HepG2 (cell line): ENCODE data around the gene PUS1. TPM values are rescaled to one million over a fixed set of nuclear protein-coding genes. Genes with fewer than 3 reads are reported as not detected.

Experiments
- ATAC-seq: fragments of 200-7000 bp; cut with Tn5 transposase; 3 replicates; pipeline ENCODE4 v1.9.1; 2020; ENCODE audit warnings: mild to moderate bottlenecking, moderate library complexity
- BruUV-seq: library from RNA; stranded (reverse); fragments of 400-500 nt; replicated peaks from 2 replicates; lab custom pipeline; 2021; lab: Mats Ljungman, UMichigan
- CTCF ChIA-PET: fragments of 300-600 bp; formaldehyde crosslinking; extraction: SDS; loops from one replicate; lab custom pipeline; 2021; ENCODE audit warnings: low total read pairs, inconsistent platforms, low intra/inter-chr PET ratio; lab: Yijun Ruan, JAX
- POLR2A ChIA-PET: fragments of 350-600 bp; sonication (Branson Sonifier 250); formaldehyde crosslinking; loops from one replicate; lab custom pipeline; 2020; ENCODE audit warnings: antibody characterized with exemption, inconsistent platforms; lab: Yijun Ruan, JAX
- DNase-seq: peaks from one replicate; pipeline ENCODE4 v3.0.0-alpha.2; 2015; ENCODE audit warnings: low spot score
- FAIRE-seq: peaks from 3 replicates; lab custom pipeline; 2011; peaks lifted over from hg19 to GRCh38; lab: Jason Lieb, UNC
- H2AFZ ChIP-seq: one replicate; pipeline ENCODE4 v1.6.1; 2011; ENCODE audit warnings: low read length, inconsistent platforms
- H3K27ac ChIP-seq: fragments of 300-600 bp; 3 replicates; pipeline ENCODE4 v1.8.0; 2011; ENCODE audit warnings: mixed run types, mild to moderate bottlenecking, mixed read lengths, low read length, inconsistent platforms; ENCODE audit not compliant: insufficient read depth; ENCODE audit errors: extremely low read length
- H3K27me3 ChIP-seq, 2 experiments: fragments of 200-600 bp in 1 of 2; 2 replicates in 1 of 2; 3 replicates in 1 of 2; pipeline versions ENCODE4 v1.6.0 to v1.8.0; 2011; ENCODE audit warnings: low read length in 2 of 2, mild to moderate bottlenecking in 2 of 2, moderate library complexity in 2 of 2, inconsistent platforms in 1 of 2; ENCODE audit not compliant: insufficient read depth in 2 of 2, control insufficient read depth in 1 of 2
- H3K36me3 ChIP-seq, 2 experiments: fragments of 200-600 bp in 1 of 2; replicated peaks in 1 of 2; 2 replicates in 1 of 2; 3 replicates in 1 of 2; pipeline versions ENCODE4 v1.5.1 to v1.8.0; 2011; ENCODE audit warnings: low read length in 2 of 2, inconsistent platforms in 1 of 2; ENCODE audit not compliant: insufficient read depth in 2 of 2, control insufficient read depth in 1 of 2
- H3K4me1 ChIP-seq: 2 replicates; pipeline ENCODE4 v1.5.1; 2012; ENCODE audit warnings: low read length, inconsistent platforms; ENCODE audit not compliant: insufficient read depth
- H3K4me2 ChIP-seq: 2 replicates; pipeline ENCODE4 v1.6.0; 2011; ENCODE audit warnings: low read depth, low read length, inconsistent platforms
- H3K4me3 ChIP-seq, 3 experiments: fragments of 200-600 bp in 1 of 3; sonication (generic), shearing (Covaris generic) in 1 of 3; replicated peaks in 1 of 3; 2 replicates each; pipeline ENCODE4 v1.5.1; 2011 to 2016; ENCODE audit warnings: low read length in 3 of 3, inconsistent platforms in 2 of 3, low read depth in 2 of 3, mild to moderate bottlenecking in 2 of 3, control low read depth in 1 of 3, mixed read lengths in 1 of 3; ENCODE audit not compliant: insufficient read depth in 1 of 3
- H3K79me2 ChIP-seq: one replicate; pipeline ENCODE4 v1.6.1; 2011; ENCODE audit warnings: low read length, inconsistent platforms; ENCODE audit not compliant: insufficient read depth
- H3K9ac ChIP-seq: 2 replicates; pipeline ENCODE4 v1.6.0; 2011; ENCODE audit warnings: mild to moderate bottlenecking, low read depth, low read length, inconsistent platforms; ENCODE audit not compliant: insufficient read depth
- H3K9me3 ChIP-seq: 2 replicates; pipeline ENCODE4 v1.5.1; 2012; ENCODE audit warnings: mild to moderate bottlenecking, low read length
- H4K20me1 ChIP-seq: 2 replicates; pipeline ENCODE4 v1.6.0; 2011; ENCODE audit warnings: inconsistent platforms, mild to moderate bottlenecking, low read length, moderate library complexity; ENCODE audit not compliant: insufficient read depth
- AKAP8 ChIP-seq: sonication (generic); formaldehyde crosslinking; IDR thresholded peaks from 2 replicates; pipeline ENCODE4 v1.5.1; 2020; ENCODE audit warnings: mild to moderate bottlenecking, missing genetic modification reagents
- CC2D1A ChIP-seq: sonication (generic); formaldehyde crosslinking; IDR thresholded peaks from 2 replicates; pipeline ENCODE4 v1.8.1; 2023; ENCODE audit warnings: mild to moderate bottlenecking, missing genetic modification reagents
- GLMP ChIP-seq: sonication (generic); formaldehyde crosslinking; IDR thresholded peaks from 2 replicates; pipeline ENCODE4 v1.9.0; 2021; ENCODE audit warnings: missing genetic modification reagents, mild to moderate bottlenecking, borderline replicate concordance
- IRF1 ChIP-seq: sonication (generic); formaldehyde crosslinking; IDR thresholded peaks from 2 replicates; pipeline ENCODE4 v1.4.0; 2020; ENCODE audit warnings: low read depth, mild to moderate bottlenecking, missing genetic modification reagents
- ISX ChIP-seq: sonication (generic); formaldehyde crosslinking; conservative IDR thresholded peaks from 2 replicates; pipeline ENCODE4 v1.5.0; 2020; ENCODE audit warnings: missing genetic modification reagents
- MED13 ChIP-seq: sonication (generic); formaldehyde crosslinking; IDR thresholded peaks from 2 replicates; pipeline ENCODE4 v1.5.0; 2020; ENCODE audit warnings: missing genetic modification reagents
- NCOA2 ChIP-seq: sonication (generic); formaldehyde crosslinking; IDR thresholded peaks from 2 replicates; pipeline ENCODE4 v1.8.0; 2022; ENCODE audit warnings: inconsistent platforms
- ONECUT2 ChIP-seq: sonication (generic); formaldehyde crosslinking; IDR thresholded peaks from 2 replicates; pipeline ENCODE4 v1.4.0; 2020; ENCODE audit warnings: missing genetic modification reagents
- SMC3 ChIP-seq: IDR thresholded peaks from 2 replicates; pipeline ENCODE4 v1.6.1; 2011; ENCODE audit warnings: low read length, improper control_type of control experiment
- ZBTB21 ChIP-seq: sonication (generic); formaldehyde crosslinking; IDR thresholded peaks from 2 replicates; pipeline ENCODE4 v1.4.0; 2020; ENCODE audit warnings: missing genetic modification reagents
- ZNF20 ChIP-seq: sonication (generic); formaldehyde crosslinking; IDR thresholded peaks from 2 replicates; pipeline ENCODE4 v1.4.0; 2020; ENCODE audit warnings: mild to moderate bottlenecking, moderate library complexity, missing genetic modification reagents
- ZNF597 ChIP-seq: sonication (generic); formaldehyde crosslinking; IDR thresholded peaks from 2 replicates; pipeline ENCODE4 v1.5.0; 2020; ENCODE audit warnings: missing genetic modification reagents
- WGBS: methylation state at CpG from one replicate; pipeline ENCODE4 v1.1.6; 2017; ENCODE audit warnings: low lambda C conversion rate; 5-methylcytosine and 5-hydroxymethylcytosine counted together
- in situ Hi-C: cut with HindIII; loops from 2 replicates; pipeline ENCODE4 v1.10.0; 2017; ENCODE audit warnings: low pct_unique_long_range_greater_than_20kb; ENCODE audit not compliant: extremely low pct_ligation_motif_present
- intact Hi-C: fragments of 100-400 bp; cut with micrococcal nuclease; formaldehyde crosslinking; loops from one replicate; pipeline ENCODE4 v1.10.0; 2022; ENCODE audit not compliant: unreplicated experiment
- polyA plus RNA-seq, 8 experiments: library from polyadenylated mRNA; depleted of rRNA in 3 of 8; stranded (reverse) in 7 of 8; unstranded in 1 of 8; fragments of >200 nt; fragmentation: Illumina TruSeq in 4 of 8; extraction: Trizol in 4 of 8; gene quantifications; 2 replicates each; pipeline versions ENCODE4 v1.2.1 to v1.2.3, GENCODE V29; 2011 to 2016; ENCODE audit warnings: low read depth in 4 of 8, missing spikeins in 1 of 8, mixed read lengths in 1 of 8; ENCODE audit not compliant: insufficient read depth in 1 of 8
- total RNA-seq, 5 experiments: library from RNA; depleted of rRNA; stranded (reverse); fragments of >200 nt; fragmentation: Illumina TruSeq; extraction: Trizol; gene quantifications; 2 replicates each; pipeline ENCODE4 v1.2.3, GENCODE V29; 2016; ENCODE audit warnings: low read depth in 1 of 5
- TF ChIP-seq, protein P1 (sequence below): sonication (generic); formaldehyde crosslinking; conservative IDR thresholded peaks from 2 replicates; pipeline ENCODE4 v1.4.0; 2020; ENCODE audit warnings: mild to moderate bottlenecking, missing genetic modification reagents, moderate library complexity

PUS1 gene
- total and polyA plus RNA-seq, 2 of the 13 experiments (the other 11 are each of a cell fraction or from before 2014, with no cell fraction given): 19.2 to 24.7 TPM

DNA sequence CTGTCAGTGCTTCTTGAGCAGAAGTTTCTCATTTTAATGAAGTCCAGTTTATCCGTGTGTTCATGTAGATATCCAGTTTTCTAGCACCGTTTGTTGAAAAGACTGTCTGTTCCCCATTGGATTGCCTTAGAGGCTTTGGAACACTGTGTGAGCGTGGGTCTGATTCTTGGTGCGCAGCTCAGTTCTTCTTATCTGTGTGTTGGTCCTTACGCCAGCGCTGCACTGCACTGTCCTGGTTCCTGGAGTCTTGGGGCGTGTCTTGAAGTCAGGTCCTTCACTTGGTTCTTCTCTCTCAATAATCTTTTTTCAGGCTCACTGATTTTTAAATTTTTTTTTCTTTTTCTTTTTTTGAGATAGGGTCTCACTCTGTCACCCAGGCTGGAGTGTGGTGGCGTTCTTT, 46.2 kb downstream of the PUS1 start:
- DNase-seq (no peak), ATAC-seq (no peak; the same call in 2 of the 3 replicates), FAIRE-seq (no peak)
- no peak overlapping the region for H3K4me2 ChIP-seq
- no peaks in the 10 kb centered on the region for H4K20me1 ChIP-seq
- H3K9ac ChIP-seq: no peak overlapping the region
- no peak overlapping the region for H2AFZ ChIP-seq
- TF ChIP-seq NCOA2 (CRISPR knock-in tag): no peak
- TF ChIP-seq, protein P1, sequence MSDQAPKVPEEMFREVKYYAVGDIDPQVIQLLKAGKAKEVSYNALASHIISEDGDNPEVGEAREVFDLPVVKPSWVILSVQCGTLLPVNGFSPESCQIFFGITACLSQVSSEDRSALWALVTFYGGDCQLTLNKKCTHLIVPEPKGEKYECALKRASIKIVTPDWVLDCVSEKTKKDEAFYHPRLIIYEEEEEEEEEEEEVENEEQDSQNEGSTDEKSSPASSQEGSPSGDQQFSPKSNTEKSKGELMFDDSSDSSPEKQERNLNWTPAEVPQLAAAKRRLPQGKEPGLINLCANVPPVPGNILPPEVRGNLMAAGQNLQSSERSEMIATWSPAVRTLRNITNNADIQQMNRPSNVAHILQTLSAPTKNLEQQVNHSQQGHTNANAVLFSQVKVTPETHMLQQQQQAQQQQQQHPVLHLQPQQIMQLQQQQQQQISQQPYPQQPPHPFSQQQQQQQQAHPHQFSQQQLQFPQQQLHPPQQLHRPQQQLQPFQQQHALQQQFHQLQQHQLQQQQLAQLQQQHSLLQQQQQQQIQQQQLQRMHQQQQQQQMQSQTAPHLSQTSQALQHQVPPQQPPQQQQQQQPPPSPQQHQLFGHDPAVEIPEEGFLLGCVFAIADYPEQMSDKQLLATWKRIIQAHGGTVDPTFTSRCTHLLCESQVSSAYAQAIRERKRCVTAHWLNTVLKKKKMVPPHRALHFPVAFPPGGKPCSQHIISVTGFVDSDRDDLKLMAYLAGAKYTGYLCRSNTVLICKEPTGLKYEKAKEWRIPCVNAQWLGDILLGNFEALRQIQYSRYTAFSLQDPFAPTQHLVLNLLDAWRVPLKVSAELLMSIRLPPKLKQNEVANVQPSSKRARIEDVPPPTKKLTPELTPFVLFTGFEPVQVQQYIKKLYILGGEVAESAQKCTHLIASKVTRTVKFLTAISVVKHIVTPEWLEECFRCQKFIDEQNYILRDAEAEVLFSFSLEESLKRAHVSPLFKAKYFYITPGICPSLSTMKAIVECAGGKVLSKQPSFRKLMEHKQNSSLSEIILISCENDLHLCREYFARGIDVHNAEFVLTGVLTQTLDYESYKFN (CRISPR knock-in tag): no peak
- peaks cover 28% of the 10 kb centered on the region for H3K79me2 ChIP-seq
- H3K4me3 ChIP-seq: no peak overlapping the region
- BruUV-seq: no TSS peak
- H3K27me3 ChIP-seq: no peaks in the 10 kb centered on the region
- in situ Hi-C loops: no loop called here
- WGBS: 96% methylated on average over 8 of the region's 8 CpGs
- intact Hi-C loops: no loop called here
- no peak overlapping the region for H3K27ac ChIP-seq
- no peaks in the 10 kb centered on the region for H3K4me1 ChIP-seq
- H3K9me3 ChIP-seq: no peaks in the 10 kb centered on the region
- ChIA-PET POLR2A (no interaction called here), CTCF (no interaction called here)
- peaks cover 1 to 18% of the 10 kb centered on the region in 2 experiments; a peak in 2 of 5 replicates for H3K36me3 ChIP-seq

GRCh38 chr12:131979606-131980005, 50.5 kb downstream of the PUS1 start:
- Histone ChIP-seq H3K27me3 (no peaks in the 10 kb centered on the region), H3K79me2 (peaks cover 19% of the 10 kb centered on the region), H3K4me2 (no peak overlapping the region), H4K20me1 (no peaks in the 10 kb centered on the region), H2AFZ (no peak overlapping the region), H3K36me3 (peaks cover 18 to 47% of the 10 kb centered on the region in 2 experiments), H3K4me1 (no peaks in the 10 kb centered on the region), H3K9me3 (no peaks in the 10 kb centered on the region), H3K9ac (no peak overlapping the region), H3K4me3 (no peak overlapping the region), H3K27ac (no peak overlapping the region)
- in situ Hi-C loops (no loop called here), intact Hi-C loops (no loop called here)
- 95% methylated on average over 12 of the region's 12 CpGs for WGBS
- CTCF ChIA-PET: no interaction called here
- ATAC-seq (no peak), DNase-seq (no peak), FAIRE-seq (no peak)
- POLR2A ChIA-PET: no interaction called here
- BruUV-seq: no TSS peak
- no peak for TF ChIP-seq ZBTB21 (CRISPR knock-in tag)
- TF ChIP-seq ZNF20 (CRISPR knock-in tag): no peak
- no peak for TF ChIP-seq AKAP8 (CRISPR knock-in tag)
- no peak for TF ChIP-seq SMC3
- TF ChIP-seq MED13 (CRISPR knock-in tag): no peak
- no peak for TF ChIP-seq IRF1 (CRISPR knock-in tag)
- no peak for TF ChIP-seq ZNF597 (CRISPR knock-in tag)
- TF ChIP-seq ISX (CRISPR knock-in tag): no peak
- TF ChIP-seq ONECUT2 (CRISPR knock-in tag): no peak
- TF ChIP-seq CC2D1A (CRISPR knock-in tag): no peak
- no peak for TF ChIP-seq GLMP (CRISPR knock-in tag)
